Upper lobe of right lung (tissue), 1 donor: ENCODE results near the gene OLA1. TPM values are rescaled to one million over a fixed set of nuclear protein-coding genes. Genes with fewer than 3 reads are reported as not detected.
A peak's percentile ranks its signal among the peaks of the same experiment; 100 is the strongest.

Experiments used
- ATAC-seq: fragments of 200-7000 bp; cut with Tn5 transposase; one replicate; pipeline ENCODE4 v1.9.1; 2020; ENCODE audit warnings: mild to moderate bottlenecking, moderate library complexity
- DNase-seq: peaks from one replicate; pipeline ENCODE4 v3.0.0-alpha.2; 2020
- H3K27ac ChIP-seq: fragments of 200-600 bp; one replicate; pipeline ENCODE4 v1.8.0; 2022
- H3K27me3 ChIP-seq: fragments of 200-600 bp; one replicate; pipeline ENCODE4 v1.8.0; 2022; ENCODE audit warnings: mild to moderate bottlenecking
- H3K36me3 ChIP-seq: fragments of 200-600 bp; one replicate; pipeline ENCODE4 v1.8.0; 2022
- H3K4me1 ChIP-seq: fragments of 200-600 bp; one replicate; pipeline ENCODE4 v1.8.0; 2022
- H3K4me3 ChIP-seq: fragments of 200-600 bp; one replicate; pipeline ENCODE4 v1.8.0; 2022; ENCODE audit warnings: mild to moderate bottlenecking
- H3K9me3 ChIP-seq: fragments of 200-600 bp; one replicate; pipeline ENCODE4 v1.8.0; 2022
- intact Hi-C: fragments of 100-400 bp; cut with DNase I; formaldehyde crosslinking; loops from one replicate; pipeline ENCODE4 v1.11.0; 2022
- total RNA-seq: library from RNA; stranded (reverse); fragmentation: NEBNext Ultra II Directional; extraction: Animal tissue kit (Norgen Biotek cat#: 25700); gene quantifications from one replicate; pipeline ENCODE4 v1.2.1, GENCODE V29; 2021
- TF ChIP-seq, protein P1 (sequence below): fragments of 200-600 bp; IDR thresholded peaks from one replicate; pipeline ENCODE4 v1.8.0; 2022; ENCODE audit warnings: antibody characterized with exemption
- donor health status: DM: no; HTN: yes; CAD: no; lungs with severe emphysema.

OLA1 gene
- total RNA-seq, 1 donor from 2014 or later, result 50.2 TPM

DNA sequence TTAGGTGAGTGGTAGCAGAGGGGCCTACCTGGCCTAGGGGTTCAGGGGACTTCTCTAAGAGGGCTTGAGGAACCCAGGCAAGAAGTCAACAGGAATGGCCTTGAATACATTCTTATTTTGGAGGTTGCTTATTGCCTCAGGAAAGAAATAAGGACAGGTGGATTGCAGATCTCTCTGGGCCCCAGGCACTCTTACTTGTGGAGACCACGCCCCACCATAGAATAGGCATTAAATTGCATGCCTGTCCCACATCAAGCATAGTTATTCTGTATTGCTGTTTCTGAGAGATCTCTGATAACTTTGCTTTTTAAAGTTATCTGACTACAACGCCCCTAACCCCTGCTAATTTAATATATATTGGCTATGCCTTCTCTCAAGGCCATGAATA, 215.2 kb downstream of the OLA1 start:
- no peaks in the 10 kb centered on the region for H3K36me3 ChIP-seq
- ATAC-seq (no peak), DNase-seq (no peak)
- H3K9me3 ChIP-seq, result no peaks in the 10 kb centered on the region
- TF ChIP-seq, protein P1, sequence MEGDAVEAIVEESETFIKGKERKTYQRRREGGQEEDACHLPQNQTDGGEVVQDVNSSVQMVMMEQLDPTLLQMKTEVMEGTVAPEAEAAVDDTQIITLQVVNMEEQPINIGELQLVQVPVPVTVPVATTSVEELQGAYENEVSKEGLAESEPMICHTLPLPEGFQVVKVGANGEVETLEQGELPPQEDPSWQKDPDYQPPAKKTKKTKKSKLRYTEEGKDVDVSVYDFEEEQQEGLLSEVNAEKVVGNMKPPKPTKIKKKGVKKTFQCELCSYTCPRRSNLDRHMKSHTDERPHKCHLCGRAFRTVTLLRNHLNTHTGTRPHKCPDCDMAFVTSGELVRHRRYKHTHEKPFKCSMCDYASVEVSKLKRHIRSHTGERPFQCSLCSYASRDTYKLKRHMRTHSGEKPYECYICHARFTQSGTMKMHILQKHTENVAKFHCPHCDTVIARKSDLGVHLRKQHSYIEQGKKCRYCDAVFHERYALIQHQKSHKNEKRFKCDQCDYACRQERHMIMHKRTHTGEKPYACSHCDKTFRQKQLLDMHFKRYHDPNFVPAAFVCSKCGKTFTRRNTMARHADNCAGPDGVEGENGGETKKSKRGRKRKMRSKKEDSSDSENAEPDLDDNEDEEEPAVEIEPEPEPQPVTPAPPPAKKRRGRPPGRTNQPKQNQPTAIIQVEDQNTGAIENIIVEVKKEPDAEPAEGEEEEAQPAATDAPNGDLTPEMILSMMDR, result no peak
- H3K4me1 ChIP-seq, result peaks cover 12% of the 10 kb centered on the region
- no peak overlapping the region for H3K4me3 ChIP-seq
- intact Hi-C loops, result no loop called here
- H3K27ac ChIP-seq, result no peak overlapping the region
- H3K27me3 ChIP-seq, result no peaks in the 10 kb centered on the region

DNA sequence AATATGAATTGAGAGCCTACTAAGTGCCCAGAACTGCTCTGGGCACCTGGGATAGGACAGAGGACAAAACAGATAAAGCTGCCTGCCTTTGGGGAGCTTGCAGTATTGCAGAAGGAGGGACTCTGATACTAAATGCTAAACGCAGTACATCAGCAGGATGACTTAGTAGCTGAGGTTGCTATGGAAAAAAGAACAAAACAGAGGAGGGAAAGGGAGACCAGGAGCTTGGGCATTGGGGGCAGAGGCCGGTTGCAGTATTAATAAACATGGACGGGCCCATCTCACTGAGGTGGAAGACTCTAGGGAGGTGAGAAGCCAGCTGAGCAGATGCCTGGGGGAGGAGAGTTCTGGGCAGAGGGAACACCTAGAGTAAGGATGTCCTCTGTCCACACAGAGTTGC, 217.1 kb downstream of the OLA1 start:
- peaks cover 14% of the 10 kb centered on the region for H3K4me1 ChIP-seq
- ATAC-seq, result no peak
- H3K27me3 ChIP-seq, result no peaks in the 10 kb centered on the region
- no peak overlapping the region for H3K4me3 ChIP-seq
- TF ChIP-seq, protein P1, result no peak
- no peaks in the 10 kb centered on the region for H3K36me3 ChIP-seq
- H3K9me3 ChIP-seq, result no peaks in the 10 kb centered on the region
- intact Hi-C loops, result no loop called here
- no peak for DNase-seq
- H3K27ac ChIP-seq, result no peak overlapping the region

DNA sequence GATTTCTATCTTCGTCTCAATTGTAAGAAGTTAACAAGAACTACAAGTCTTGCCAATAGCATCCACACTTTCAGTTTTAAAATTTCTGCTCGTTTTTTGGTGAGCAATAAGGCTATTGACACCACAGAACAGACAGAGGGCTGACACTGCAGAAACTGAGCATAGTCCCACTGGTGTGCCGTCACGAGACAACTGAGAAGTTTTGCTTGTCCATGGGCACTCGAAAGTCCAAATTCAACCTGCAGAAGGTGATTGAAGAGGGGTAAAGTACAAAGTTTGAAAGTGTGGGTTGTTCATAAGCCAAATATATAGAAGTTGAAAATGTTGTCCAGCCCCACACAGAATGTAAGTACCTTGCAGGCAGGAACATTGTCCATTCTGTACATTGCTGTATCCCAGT, 219.4 kb downstream of the OLA1 start:
- Histone ChIP-seq H3K4me1 (peaks cover 17% of the 10 kb centered on the region), H3K9me3 (no peaks in the 10 kb centered on the region), H3K27ac (no peak overlapping the region), H3K36me3 (no peaks in the 10 kb centered on the region), H3K4me3 (no peak overlapping the region), H3K27me3 (no peaks in the 10 kb centered on the region)
- intact Hi-C loops, result no loop called here
- ATAC-seq (no peak), DNase-seq (no peak)
- TF ChIP-seq, protein P1, result no peak

DNA sequence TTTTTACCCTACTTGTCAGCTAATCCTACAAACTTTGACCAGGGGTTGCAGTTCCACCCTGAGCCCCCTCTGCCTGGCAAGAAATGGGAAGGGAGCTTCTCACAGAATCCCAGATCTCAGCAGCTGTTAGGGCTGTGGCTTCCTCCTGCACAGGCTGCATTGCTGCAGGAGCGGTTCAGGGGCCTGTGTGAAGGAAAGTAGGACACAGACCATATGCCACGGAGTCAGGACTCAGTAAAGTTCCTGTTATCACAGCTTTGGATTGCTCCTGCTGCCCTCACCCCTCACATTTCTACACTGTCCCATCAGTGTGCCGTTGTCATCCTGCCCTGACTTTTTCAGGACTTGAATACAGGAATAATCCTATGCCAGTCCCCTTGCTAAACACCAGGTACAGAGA, 220.4 kb downstream of the OLA1 start:
- no peak overlapping the region for H3K27ac ChIP-seq
- TF ChIP-seq, protein P1, result no peak
- intact Hi-C loops, result no loop called here

DNA sequence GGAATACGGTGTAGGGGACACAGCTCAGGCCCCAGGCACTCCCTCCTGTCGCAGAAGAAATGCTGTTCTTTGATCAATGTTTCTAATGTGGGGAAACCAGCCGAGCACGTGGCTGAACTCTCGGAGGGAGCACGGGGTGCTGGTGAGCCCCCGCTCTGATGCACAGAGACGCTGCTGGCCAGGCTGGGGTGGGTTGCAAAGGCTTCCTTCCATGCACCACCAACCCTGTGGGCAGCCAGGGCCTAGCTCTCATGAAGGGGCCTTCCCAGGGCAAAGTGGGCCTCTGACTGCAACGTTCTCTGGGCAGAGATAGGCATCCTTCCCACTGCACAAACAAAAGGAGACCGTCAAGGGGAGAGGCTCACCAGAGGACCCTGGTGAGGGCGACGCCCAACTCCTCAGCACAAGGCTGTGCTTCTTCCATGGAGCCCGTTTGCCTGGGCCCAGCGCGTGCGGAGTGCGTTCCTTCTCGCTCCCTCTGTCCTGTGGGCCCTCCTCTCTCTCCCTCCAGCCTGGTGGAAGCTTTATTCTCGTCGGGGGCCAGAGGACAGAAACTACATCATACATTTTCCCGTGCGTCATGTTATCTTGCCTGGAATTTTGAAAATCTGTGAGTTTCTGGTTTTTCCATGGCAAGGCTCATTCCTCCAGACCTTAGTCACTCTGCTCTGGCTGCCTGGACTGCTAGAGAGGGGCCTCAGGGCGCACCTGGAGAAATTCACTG, 222.0 kb downstream of the OLA1 start:
- intact Hi-C loops, result no loop called here
- DNase-seq, result no peak
- no peak for ATAC-seq
- peak overlapping the region; percentile 83 for H3K27ac ChIP-seq
- H3K4me1 ChIP-seq, result peaks cover 19% of the 10 kb centered on the region
- no peak overlapping the region for H3K4me3 ChIP-seq
- no peaks in the 10 kb centered on the region for H3K27me3 ChIP-seq
- no peaks in the 10 kb centered on the region for H3K36me3 ChIP-seq
- H3K9me3 ChIP-seq, result no peaks in the 10 kb centered on the region
- TF ChIP-seq, protein P1, result no peak

More for the DNA sequence above, 220.4 kb downstream of the OLA1 start:
- DNase-seq (no peak), ATAC-seq (no peak)
- Histone ChIP-seq H3K4me1 (peaks cover 21% of the 10 kb centered on the region), H3K4me3 (no peak overlapping the region), H3K36me3 (no peaks in the 10 kb centered on the region), H3K27me3 (no peaks in the 10 kb centered on the region), H3K9me3 (no peaks in the 10 kb centered on the region)
